T47D (cell line): ENCODE results near the gene LCA5.

ENCODE experiments used
- DNase-seq, 2 experiments: peaks; one replicate each; pipeline versions ENCODE4 v3.0.0 to v3.0.0-alpha.2; 2011 to 2012; ENCODE audit warnings: low read depth in 1 of 2, low spot score in 1 of 2
- JUND ChIP-seq: IDR thresholded peaks from 2 replicates; pipeline ENCODE4 v1.6.1; 2012; ENCODE audit warnings: low read depth
- in situ Hi-C: cut with HindIII; loops from 2 replicates; pipeline ENCODE4 v1.10.0; 2016; ENCODE audit warnings: low sequenced_read_pairs, low pct_unique_long_range_greater_than_20kb

LCA5 gene

GRCh38 chr6:79522609-79523008 lies 14.6 kb downstream of the LCA5 start:
- in situ Hi-C loops, result no loop called here
- no peak for TF ChIP-seq JUND

GRCh38 chr6:79520534-79520933 lies 16.7 kb downstream of the LCA5 start:
- DNase-seq, result no peak
- no peak for TF ChIP-seq JUND
- in situ Hi-C loops, result no loop called here

More at GRCh38 chr6:79522609-79523008, 14.6 kb downstream of the LCA5 start:
- DNase-seq, result no peak

GRCh38 chr6:79518842-79519241 lies 18.4 kb downstream of the LCA5 start:
- no peak for TF ChIP-seq JUND
- no peak for DNase-seq
- in situ Hi-C loops, result no loop called here

- in situ Hi-C loops, result no loop called here
- no peak for TF ChIP-seq JUND
- no peak for DNase-seq
These were observed 21.8 kb downstream of the LCA5 start for GRCh38 chr6:79515436-79515835.

- TF ChIP-seq JUND, result no peak
- no peak for DNase-seq
- in situ Hi-C loops, result no loop called here
These were observed 24.1 kb downstream of the LCA5 start for GRCh38 chr6:79513111-79513510.

GRCh38 chr6:79512014-79512413 lies 25.2 kb downstream of the LCA5 start:
- DNase-seq, result no peak
- in situ Hi-C loops, result no loop called here
- no peak for TF ChIP-seq JUND

GRCh38 chr6:79510707-79511106 lies 26.5 kb downstream of the LCA5 start:
- TF ChIP-seq JUND, result no peak
- no peak for DNase-seq
- in situ Hi-C loops, result no loop called here

GRCh38 chr6:79506251-79506650 lies 31.0 kb downstream of the LCA5 start:
- DNase-seq, result no peak
- TF ChIP-seq JUND, result no peak
- in situ Hi-C loops, result no loop called here

GRCh38 chr6:79504372-79504771 lies 32.9 kb downstream of the LCA5 start:
- no peak for TF ChIP-seq JUND
- DNase-seq, result no peak
- in situ Hi-C loops, result no loop called here

GRCh38 chr6:79498842-79499241 lies 38.4 kb downstream of the LCA5 start:
- no peak for TF ChIP-seq JUND
- in situ Hi-C loops, result no loop called here
- DNase-seq, result no peak

- no peak for TF ChIP-seq JUND
- in situ Hi-C loops, result no loop called here
- no peak for DNase-seq
These were observed 42.0 kb downstream of the LCA5 start for GRCh38 chr6:79495246-79495645.

- TF ChIP-seq JUND, result no peak
- no peak for DNase-seq
- in situ Hi-C loops, result no loop called here
These were observed 42.4 kb downstream of the LCA5 start for GRCh38 chr6:79494841-79495240.

GRCh38 chr6:79470728-79471127 lies 66.5 kb downstream of the LCA5 start:
- DNase-seq, result no peak
- in situ Hi-C loops, result no loop called here
- TF ChIP-seq JUND, result no peak

GRCh38 chr6:79469376-79470246 lies 67.6 kb downstream of the LCA5 start:
- DNase-seq, result no peak
- in situ Hi-C loops, result no loop called here
- TF ChIP-seq JUND, result no peak
